ENCODE results near the gene GOSR2.
A peak's percentile ranks its signal among the peaks of the same experiment; 100 is the strongest.
"Not testable (repeated sequence)": the region's sequence is repeated elsewhere in the genome, so short reads cannot be mapped to it uniquely, and the experiment has no call there.

The GOSR2 gene

GRCh38 chr17:46930051-46930450 is 7.1 kb downstream of the GOSR2 start:
- DNase-seq (ENCODE audit: low read depth): no peak

DNA sequence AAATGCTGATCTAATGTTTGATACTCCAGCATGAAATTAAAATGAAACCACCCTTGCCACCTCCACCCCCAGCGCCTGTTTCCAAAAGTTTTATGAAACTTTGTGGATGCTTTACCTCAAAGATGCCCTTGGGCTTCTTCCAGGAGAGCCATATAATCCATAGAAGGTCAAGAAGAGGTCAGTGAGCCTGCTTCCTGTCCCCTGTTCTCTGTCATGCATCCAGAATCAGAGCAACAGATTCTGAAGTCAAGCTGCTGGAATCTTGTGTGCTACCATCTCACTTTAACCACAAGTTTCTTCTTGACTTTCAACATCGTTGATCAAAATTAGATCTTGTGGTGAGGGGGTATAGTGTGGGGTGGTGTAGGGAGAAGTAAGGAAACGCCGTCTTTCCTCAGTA is 8.6 kb downstream of the GOSR2 start:
- DNase-seq (ENCODE audit: low read depth): no peak

- DNase-seq (ENCODE audit: low read depth): no peak
These were observed 12.8 kb downstream of the GOSR2 start for GRCh38 chr17:46935658-46936266.

GRCh38 chr17:46940692-46941404 is 17.9 kb downstream of the GOSR2 start:
- DNase-seq (ENCODE audit: low read depth): peak; percentile 53

- DNase-seq (ENCODE audit: low read depth): peak; percentile 12
These were observed 19.7 kb downstream of the GOSR2 start for GRCh38 chr17:46942441-46943217.

GRCh38 chr17:46943218-46943500 is 20.2 kb downstream of the GOSR2 start:
- DNase-seq (ENCODE audit: low read depth): no peak

GRCh38 chr17:46943501-46944393 is 20.8 kb downstream of the GOSR2 start:
- no peak for DNase-seq (ENCODE audit: low read depth)

DNA sequence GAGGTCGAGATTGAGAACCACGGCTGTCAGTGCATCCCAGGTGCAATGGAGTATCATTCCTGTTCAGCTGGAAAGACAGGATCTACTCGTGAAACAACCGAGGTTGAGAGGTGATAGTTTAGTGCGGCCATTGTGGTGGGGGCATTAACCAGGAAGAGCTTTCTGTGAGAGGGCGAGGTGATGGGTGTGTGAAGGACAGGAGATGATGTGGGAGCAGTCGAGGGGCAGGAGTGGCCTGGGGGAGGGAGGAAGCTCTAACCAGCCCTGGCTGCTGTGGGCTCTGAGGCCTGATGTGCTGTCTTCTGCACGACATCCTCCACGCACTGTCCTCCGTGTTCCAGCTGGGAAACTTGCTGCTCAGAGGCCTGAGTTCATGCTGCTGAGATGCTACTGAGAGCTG is 22.0 kb downstream of the GOSR2 start:
- DNase-seq (ENCODE audit: low read depth): no peak

GRCh38 chr17:46947216-46947615 is 24.3 kb downstream of the GOSR2 start:
- no peak for DNase-seq (ENCODE audit: low read depth)

DNA sequence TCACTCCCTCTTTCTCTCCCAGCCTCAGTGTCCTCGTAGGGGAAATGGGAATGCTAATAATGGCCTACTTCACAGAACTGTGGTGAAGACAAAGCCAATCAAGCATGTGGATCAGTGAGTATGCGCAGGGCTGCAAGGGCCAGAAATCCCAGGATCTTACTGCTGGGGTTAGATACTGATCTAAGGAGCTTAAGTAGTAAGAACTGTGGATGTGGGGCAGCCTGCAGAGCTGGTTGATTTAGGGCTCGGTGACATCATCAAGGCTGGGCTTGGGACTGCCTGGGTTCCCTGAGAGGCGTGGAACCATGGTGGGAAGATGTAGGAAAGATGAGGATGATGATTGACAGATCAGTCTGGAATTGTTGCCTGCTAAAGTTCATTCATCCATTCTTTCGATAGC is 25.6 kb downstream of the GOSR2 start:
- DNase-seq (ENCODE audit: low read depth): no peak

- no peak for DNase-seq (ENCODE audit: low read depth)
These were observed 26.6 kb downstream of the GOSR2 start for GRCh38 chr17:46949291-46950174.

GRCh38 chr17:46950342-46950996 is 27.5 kb downstream of the GOSR2 start:
- DNase-seq (ENCODE audit: low read depth): no peak

DNA sequence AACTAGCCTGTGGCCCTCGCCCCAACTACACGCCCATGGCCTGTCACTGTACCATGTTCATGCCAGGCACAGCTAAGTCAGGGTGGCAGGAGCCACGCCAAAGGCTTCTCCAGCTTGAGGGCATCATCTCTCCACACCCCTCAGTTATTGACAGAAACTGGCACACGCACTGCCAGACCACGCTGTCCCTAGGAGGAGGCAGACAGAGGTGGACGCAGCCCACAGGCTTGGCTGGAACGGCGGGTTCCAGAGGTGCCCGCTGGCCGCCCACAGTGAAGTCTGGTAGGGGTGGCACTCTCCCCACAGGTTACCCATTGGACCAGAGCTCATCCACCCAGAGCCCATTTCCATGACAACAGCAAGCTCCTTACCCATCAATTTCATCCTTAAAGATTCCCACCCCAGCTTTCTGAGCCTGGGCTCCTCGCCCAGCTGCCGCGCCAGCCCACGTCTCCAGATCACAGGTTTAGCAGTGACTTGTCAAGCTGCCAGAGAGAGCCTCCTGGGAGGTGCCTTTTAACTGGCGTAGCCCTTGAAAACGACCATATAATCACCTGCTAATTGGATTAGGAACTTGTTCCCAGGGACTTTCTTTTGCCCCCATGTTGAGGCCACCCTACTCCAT is 28.1 kb downstream of the GOSR2 start:
- DNase-seq (ENCODE audit: low read depth): no peak

GRCh38 chr17:46951706-46952105 is 28.7 kb downstream of the GOSR2 start:
- no peak for DNase-seq (ENCODE audit: low read depth)

DNA sequence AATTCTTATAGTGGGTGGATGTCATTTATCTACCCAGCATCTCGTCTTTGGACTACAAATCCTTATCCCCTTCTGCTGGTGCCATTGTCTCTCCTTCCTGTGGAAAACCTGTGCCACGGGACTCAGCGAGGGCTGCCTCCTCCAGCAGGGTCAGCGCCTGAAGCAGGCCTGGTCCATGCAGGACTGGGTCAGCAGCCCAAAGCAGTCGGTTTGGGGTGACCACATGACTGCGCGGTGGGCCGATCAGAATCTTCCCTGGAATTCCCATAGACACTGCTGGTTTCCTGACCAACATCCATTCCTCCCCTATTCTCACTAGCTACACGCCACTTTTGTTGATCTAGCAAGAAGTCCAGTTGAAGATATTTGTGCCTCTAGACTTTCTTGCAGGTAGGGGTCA is 29.2 kb downstream of the GOSR2 start:
- no peak for DNase-seq (ENCODE audit: low read depth)

DNA sequence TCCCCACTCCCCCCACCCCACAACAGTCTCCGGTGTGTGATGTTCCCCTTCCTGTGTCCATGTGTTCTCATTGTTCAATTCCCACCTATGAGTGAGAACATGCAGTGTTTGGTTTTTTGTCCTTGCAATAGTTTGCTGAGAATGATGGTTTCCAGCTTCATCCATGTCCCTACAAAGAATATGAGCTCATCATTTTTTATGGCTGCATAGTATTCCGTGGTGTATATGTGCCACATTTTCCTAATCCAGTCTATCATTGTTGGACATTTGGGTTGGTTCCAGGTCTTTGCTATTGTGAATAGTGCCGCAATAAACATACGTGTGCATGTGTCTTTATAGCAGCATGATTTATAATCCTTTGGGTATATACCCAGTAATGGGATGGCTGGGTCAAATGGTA is 30.2 kb downstream of the GOSR2 start:
- DNase-seq (ENCODE audit: low read depth): not testable (repeated sequence)

GRCh38 chr17:46958041-46958591 is 35.2 kb downstream of the GOSR2 start:
- no peak for DNase-seq (ENCODE audit: low read depth)

- DNase-seq (ENCODE audit: low read depth): no peak
These were observed 37.2 kb downstream of the GOSR2 start for GRCh38 chr17:46960152-46960551.

DNA sequence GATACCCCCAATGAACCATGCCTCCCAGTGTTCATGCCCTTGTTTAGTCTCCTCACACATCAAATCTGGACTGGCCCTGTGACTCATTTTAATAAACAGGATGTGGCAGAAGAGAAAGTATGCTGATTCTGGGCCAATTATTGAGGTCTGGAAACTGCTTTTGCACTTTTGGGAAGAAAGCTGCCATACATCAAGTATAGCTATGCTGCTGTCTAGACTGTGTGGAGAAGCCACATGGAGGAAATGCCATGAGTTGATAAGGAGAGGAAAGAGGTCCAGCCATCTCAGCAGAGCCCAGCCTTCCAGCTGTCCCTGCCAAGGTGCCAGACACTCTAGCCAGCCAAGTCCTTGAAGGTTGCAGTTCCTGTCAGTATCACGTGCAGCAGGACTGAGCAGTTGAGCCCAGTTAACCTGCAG is 39.4 kb downstream of the GOSR2 start:
- DNase-seq (ENCODE audit: low read depth): no peak

GRCh38 chr17:46963571-46963970 is 40.6 kb downstream of the GOSR2 start:
- no peak for DNase-seq (ENCODE audit: low read depth)
